Measurements from ENCODE around the gene FCER1G.
A peak's percentile ranks its signal among the peaks of the same experiment; 100 is the strongest.

FCER1G gene

GRCh38 chr1:161198897-161199431, 16.1 kb upstream of the FCER1G start, which contains the start of gene ADAMTS4:
Gene ADAMTS4, minus strand, starts transcription at chr1:161199054. Its CDS starts 427 bp downstream, at chr1:161198627.
- DNase-seq (ENCODE audit: low read depth), result peak; percentile 83
- Histone ChIP-seq H3K4me1 (ENCODE audit: control insufficient read depth, insufficient read depth, low read length) (peaks cover 89% of the 10 kb centered on the region), H3K9ac (ENCODE audit: low read length) (peak within 1 kb of the TSS; percentile 88), H3K27me3 (replicated peaks; ENCODE audit: control insufficient read depth, insufficient read depth, low read length) (no peaks in the 10 kb centered on the region), H3K4me3 (ENCODE audit: low read length) (peak within 1 kb of the TSS; percentile 87), H3K36me3 (ENCODE audit: control insufficient read depth, insufficient read depth, low read length, severe bottlenecking) (peaks cover 20% of the 10 kb centered on the region), H3K9me3 (ENCODE audit: control insufficient read depth, low read length) (no peaks in the 10 kb centered on the region)

DNA sequence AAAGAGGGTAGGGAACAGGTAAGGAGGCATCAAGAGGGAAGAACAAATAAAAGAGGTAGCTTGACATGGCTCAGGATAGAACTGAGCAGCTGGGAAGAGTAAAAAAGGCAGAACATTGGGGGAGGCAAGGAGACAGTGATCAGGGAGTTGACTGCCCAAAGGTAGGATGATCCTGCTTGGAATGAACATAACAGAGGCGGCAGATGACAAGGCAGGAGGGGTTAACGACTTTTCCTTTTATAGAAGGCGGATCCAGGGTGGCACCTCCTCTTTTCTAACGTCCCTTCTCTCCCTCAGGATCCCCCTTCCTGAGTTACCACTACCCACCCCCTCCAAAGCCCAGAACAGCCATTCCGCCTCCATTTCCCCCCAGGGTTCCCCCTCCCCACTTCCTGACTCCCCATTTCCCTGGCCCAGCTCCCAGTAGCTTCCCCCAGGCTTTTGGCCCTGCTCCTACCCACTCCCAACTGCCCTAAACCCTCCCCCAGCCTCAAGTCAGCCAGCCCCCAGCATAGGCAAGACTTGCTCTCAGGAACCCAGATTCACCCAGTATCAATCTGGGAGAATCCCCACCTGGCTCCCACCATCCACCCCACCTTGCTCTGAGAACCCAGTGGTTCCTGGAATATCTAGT, 15.5 kb upstream of the FCER1G start:
- Histone ChIP-seq H3K9me3 (ENCODE audit: control insufficient read depth, low read length) (no peaks in the 10 kb centered on the region), H3K9ac (ENCODE audit: low read length) (peak overlapping the region; percentile 88), H3K4me1 (ENCODE audit: control insufficient read depth, insufficient read depth, low read length) (peaks cover 89% of the 10 kb centered on the region), H3K4me3 (ENCODE audit: low read length) (peak overlapping the region; percentile 87), H3K27me3 (replicated peaks; ENCODE audit: control insufficient read depth, insufficient read depth, low read length) (no peaks in the 10 kb centered on the region), H3K36me3 (ENCODE audit: control insufficient read depth, insufficient read depth, low read length, severe bottlenecking) (peaks cover 23% of the 10 kb centered on the region)
- no peak for DNase-seq (ENCODE audit: low read depth)

- H3K9ac ChIP-seq (ENCODE audit: low read length), result peak overlapping the region; percentile 98
- peaks cover 86% of the 10 kb centered on the region for H3K4me1 ChIP-seq (ENCODE audit: control insufficient read depth, insufficient read depth, low read length)
- peak overlapping the region; percentile 94 for H3K4me3 ChIP-seq (ENCODE audit: low read length)
- peaks cover 15% of the 10 kb centered on the region for H3K36me3 ChIP-seq (ENCODE audit: control insufficient read depth, insufficient read depth, low read length, severe bottlenecking)
- H3K27me3 ChIP-seq (replicated peaks; ENCODE audit: control insufficient read depth, insufficient read depth, low read length), result no peaks in the 10 kb centered on the region
- no peaks in the 10 kb centered on the region for H3K9me3 ChIP-seq (ENCODE audit: control insufficient read depth, low read length)
- no peak for DNase-seq (ENCODE audit: low read depth)
Measured at GRCh38 chr1:161200421-161200991, 14.6 kb upstream of the FCER1G start.

DNA sequence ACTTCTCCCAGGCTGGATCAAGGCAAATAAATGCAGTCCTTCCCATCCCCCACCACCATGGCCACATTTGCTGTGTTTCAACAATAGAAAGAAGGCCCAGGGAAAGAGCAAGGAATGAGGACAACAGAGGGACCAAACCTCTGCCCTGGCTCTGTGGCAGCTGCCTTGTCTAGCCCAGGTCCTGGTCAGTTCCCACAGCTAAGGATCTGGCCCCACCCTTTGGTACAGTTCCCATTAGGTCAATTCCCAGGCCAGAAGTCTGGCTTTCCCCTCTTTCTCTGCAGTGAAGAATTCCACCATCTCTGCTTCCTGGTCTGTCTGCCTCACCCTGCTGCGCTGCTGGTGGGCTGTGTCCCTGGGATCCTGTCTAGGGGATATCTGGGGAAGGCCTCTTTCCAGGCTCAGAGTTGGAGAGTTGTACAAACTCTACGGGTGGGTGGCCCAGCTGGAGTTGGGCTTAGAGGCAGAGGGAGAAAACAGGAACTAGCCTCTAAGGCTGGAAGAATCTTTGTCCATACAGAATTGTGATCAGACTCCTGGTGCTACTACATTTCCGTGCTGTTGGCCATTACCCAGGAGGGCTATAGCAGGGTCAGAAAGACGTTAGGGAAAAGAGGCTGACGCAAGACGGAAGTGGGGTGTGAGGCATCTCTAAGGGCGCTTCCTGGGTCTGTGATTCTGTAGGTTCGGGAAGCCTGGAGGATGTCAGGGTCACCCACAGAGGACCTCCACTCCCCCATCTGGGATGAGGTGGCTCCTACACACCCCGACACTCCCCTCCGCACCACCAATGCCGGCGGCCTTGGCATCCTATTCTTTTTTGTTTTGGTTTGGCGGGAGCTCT, 13.9 kb upstream of the FCER1G start:
- Histone ChIP-seq H3K27me3 (replicated peaks; ENCODE audit: control insufficient read depth, insufficient read depth, low read length) (no peaks in the 10 kb centered on the region), H3K4me1 (ENCODE audit: control insufficient read depth, insufficient read depth, low read length) (peaks cover 79% of the 10 kb centered on the region), H3K36me3 (ENCODE audit: control insufficient read depth, insufficient read depth, low read length, severe bottlenecking) (peaks cover 17% of the 10 kb centered on the region), H3K9me3 (ENCODE audit: control insufficient read depth, low read length) (no peaks in the 10 kb centered on the region), H3K4me3 (ENCODE audit: low read length) (peak overlapping the region; percentile 94), H3K9ac (ENCODE audit: low read length) (peak overlapping the region; percentile 98)
- DNase-seq (ENCODE audit: low read depth), result peak; percentile 46

DNA sequence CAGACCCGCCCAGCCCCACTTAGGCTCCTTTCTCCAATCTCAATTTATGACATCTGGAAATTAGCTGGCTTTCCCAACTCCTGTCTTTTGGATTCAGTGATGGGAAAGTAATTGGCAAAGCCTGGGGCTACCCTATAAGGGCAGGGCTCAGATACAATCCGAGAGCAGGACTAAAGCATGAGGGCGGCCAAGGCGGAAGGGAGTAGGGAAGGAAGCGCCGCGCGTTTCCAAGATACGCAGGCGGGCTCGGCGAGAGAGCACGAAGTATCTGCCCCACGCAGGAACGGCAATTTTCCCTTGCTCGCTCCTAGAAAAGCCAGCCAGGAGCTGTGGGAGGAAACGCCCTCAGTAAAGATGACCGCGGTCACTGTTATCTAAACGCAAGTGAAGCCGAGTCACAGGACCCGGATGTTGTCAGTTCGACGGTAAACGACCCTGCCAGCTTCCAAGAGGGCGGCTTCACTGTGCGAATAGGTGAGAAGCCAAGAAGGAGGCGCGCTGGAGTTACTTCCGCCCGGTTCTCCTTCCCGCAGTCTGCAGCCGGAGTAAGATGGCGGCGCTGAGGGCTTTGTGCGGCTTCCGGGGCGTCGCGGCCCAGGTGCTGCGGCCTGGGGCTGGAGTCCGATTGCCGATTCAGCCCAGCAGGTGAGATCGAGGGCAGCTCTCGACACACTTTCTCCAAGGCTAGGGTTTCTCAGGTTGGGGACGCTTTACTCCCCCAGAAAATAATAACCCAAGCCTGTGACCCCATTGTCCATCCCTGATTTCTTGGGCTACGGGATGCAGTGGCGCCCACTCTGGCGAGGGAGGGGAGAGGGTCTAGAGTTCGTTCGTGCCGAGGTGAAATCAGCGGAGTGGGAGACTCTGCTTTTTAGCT, 13.0 kb upstream of the FCER1G start, which contains the start of gene NDUFS2:
Gene NDUFS2 (plus strand): TSS at position 532 of the 877 bp plus-strand sequence. CDS start 19 bp downstream, at position 551.
- peak; percentile 100 for DNase-seq (ENCODE audit: low read depth)
- Histone ChIP-seq H3K4me1 (ENCODE audit: control insufficient read depth, insufficient read depth, low read length) (peaks cover 79% of the 10 kb centered on the region), H3K4me3 (ENCODE audit: low read length) (peak within 1 kb of the TSS; percentile 94), H3K27me3 (replicated peaks; ENCODE audit: control insufficient read depth, insufficient read depth, low read length) (no peaks in the 10 kb centered on the region), H3K36me3 (ENCODE audit: control insufficient read depth, insufficient read depth, low read length, severe bottlenecking) (peaks cover 22% of the 10 kb centered on the region), H3K9me3 (ENCODE audit: control insufficient read depth, low read length) (no peaks in the 10 kb centered on the region), H3K9ac (ENCODE audit: low read length) (peak within 1 kb of the TSS; percentile 98)

DNA sequence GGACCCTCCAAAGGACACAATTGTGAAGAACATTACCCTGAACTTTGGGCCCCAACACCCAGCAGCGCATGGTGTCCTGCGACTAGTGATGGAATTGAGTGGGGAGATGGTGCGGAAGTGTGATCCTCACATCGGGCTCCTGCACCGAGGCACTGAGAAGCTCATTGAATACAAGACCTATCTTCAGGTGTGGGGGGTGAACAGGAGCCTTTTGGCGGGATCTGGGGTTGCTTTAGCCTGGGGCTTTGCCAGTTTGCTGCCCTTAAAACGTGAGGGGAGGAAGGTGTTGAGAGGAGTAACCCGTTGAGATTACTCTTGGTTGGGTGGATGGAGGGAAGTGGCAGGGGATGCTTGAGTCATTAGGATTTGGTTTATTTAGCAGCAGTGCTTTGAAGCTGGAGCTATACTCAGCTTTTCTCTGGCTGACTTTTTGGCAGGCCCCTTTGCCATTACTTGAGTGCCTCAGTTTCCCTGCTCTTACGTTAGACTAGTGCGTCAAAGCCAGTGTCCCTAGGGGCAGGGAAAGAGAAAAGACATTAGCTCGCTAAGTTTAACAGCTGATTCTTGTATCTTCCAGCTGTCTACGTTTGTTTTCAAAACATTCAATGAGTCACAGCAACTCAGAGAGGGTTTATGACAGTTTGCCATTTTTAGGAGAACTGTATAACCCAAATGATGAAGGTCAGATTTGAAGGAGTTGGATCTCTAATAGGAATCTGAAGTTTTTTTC, 8.5 kb upstream of the FCER1G start:
- peaks cover 53% of the 10 kb centered on the region for H3K36me3 ChIP-seq (ENCODE audit: control insufficient read depth, insufficient read depth, low read length, severe bottlenecking)

GRCh38 chr1:161207173-161207572, 7.9 kb upstream of the FCER1G start:
- H3K9me3 ChIP-seq (ENCODE audit: control insufficient read depth, low read length), result no peaks in the 10 kb centered on the region
- no peaks in the 10 kb centered on the region for H3K27me3 ChIP-seq (replicated peaks; ENCODE audit: control insufficient read depth, insufficient read depth, low read length)
- H3K36me3 ChIP-seq (ENCODE audit: control insufficient read depth, insufficient read depth, low read length, severe bottlenecking), result peaks cover 59% of the 10 kb centered on the region
- peaks cover 36% of the 10 kb centered on the region for H3K4me1 ChIP-seq (ENCODE audit: control insufficient read depth, insufficient read depth, low read length)
- no peak overlapping the region for H3K4me3 ChIP-seq (ENCODE audit: low read length)
- DNase-seq (ENCODE audit: low read depth), result no peak
- peak overlapping the region; percentile 1 for H3K9ac ChIP-seq (ENCODE audit: low read length)

More for the DNA sequence above, 8.5 kb upstream of the FCER1G start:
- Histone ChIP-seq H3K4me3 (ENCODE audit: low read length) (no peak overlapping the region), H3K4me1 (ENCODE audit: control insufficient read depth, insufficient read depth, low read length) (peaks cover 38% of the 10 kb centered on the region), H3K27me3 (replicated peaks; ENCODE audit: control insufficient read depth, insufficient read depth, low read length) (no peaks in the 10 kb centered on the region), H3K9me3 (ENCODE audit: control insufficient read depth, low read length) (no peaks in the 10 kb centered on the region), H3K9ac (ENCODE audit: low read length) (peak overlapping the region; percentile 1)
- DNase-seq (ENCODE audit: low read depth), result peak; percentile 15

GRCh38 chr1:161209790-161210409, 5.2 kb upstream of the FCER1G start:
- H3K9me3 ChIP-seq (ENCODE audit: control insufficient read depth, low read length), result no peaks in the 10 kb centered on the region
- no peak overlapping the region for H3K4me3 ChIP-seq (ENCODE audit: low read length)
- DNase-seq (ENCODE audit: low read depth), result peak; percentile 92
- peaks cover 73% of the 10 kb centered on the region for H3K36me3 ChIP-seq (ENCODE audit: control insufficient read depth, insufficient read depth, low read length, severe bottlenecking)
- no peaks in the 10 kb centered on the region for H3K27me3 ChIP-seq (replicated peaks; ENCODE audit: control insufficient read depth, insufficient read depth, low read length)
- H3K4me1 ChIP-seq (ENCODE audit: control insufficient read depth, insufficient read depth, low read length), result peaks cover 17% of the 10 kb centered on the region
- no peak overlapping the region for H3K9ac ChIP-seq (ENCODE audit: low read length)

- DNase-seq (ENCODE audit: low read depth), result no peak
- Histone ChIP-seq H3K36me3 (ENCODE audit: control insufficient read depth, insufficient read depth, low read length, severe bottlenecking) (peaks cover 58% of the 10 kb centered on the region), H3K4me1 (ENCODE audit: control insufficient read depth, insufficient read depth, low read length) (peaks cover 36% of the 10 kb centered on the region)
Measured at GRCh38 chr1:161214369-161214768, 726 bp upstream of the FCER1G start.

More at GRCh38 chr1:161214369-161214768, 726 bp upstream of the FCER1G start:
- H3K27me3 ChIP-seq (replicated peaks; ENCODE audit: control insufficient read depth, insufficient read depth, low read length), result no peaks in the 10 kb centered on the region
- H3K4me3 ChIP-seq (ENCODE audit: low read length), result no peak overlapping the region
- no peaks in the 10 kb centered on the region for H3K9me3 ChIP-seq (ENCODE audit: control insufficient read depth, low read length)
- no peak overlapping the region for H3K9ac ChIP-seq (ENCODE audit: low read length)
